SK-N-SH (cell line): ENCODE measurements around the gene ADD1. TPM values are rescaled to one million over a fixed set of nuclear protein-coding genes. Genes with fewer than 3 reads are reported as not detected.

ENCODE experiments used
- CTCF ChIA-PET: fragments of 300-600, 350-600 bp; formaldehyde crosslinking; extraction: SDS; loops from one replicate; lab custom pipeline; 2021; lab: Yijun Ruan, JAX
- POLR2A ChIA-PET: fragments of 350-600 bp; sonication (Branson Sonifier 250); formaldehyde crosslinking; extraction: SDS; loops from one replicate; lab custom pipeline; 2020; ENCODE audit warnings: antibody characterized with exemption, inconsistent platforms; lab: Yijun Ruan, JAX
- DNase-seq: peaks from one replicate; pipeline ENCODE4 v3.0.0; 2012
- H2AFZ ChIP-seq: fragments of 200-600 bp; sonication (generic); 2 replicates; pipeline ENCODE4 v1.8.1; 2016; ENCODE audit warnings: antibody characterized with exemption, mild to moderate bottlenecking, low read depth
- H3F3A ChIP-seq: fragments of 200-600 bp; sonication (generic); replicated peaks from 2 replicates; pipeline ENCODE3; 2016; ENCODE audit warnings: antibody characterized with exemption, mild to moderate bottlenecking; ENCODE audit not compliant: insufficient read depth
- H3K27ac ChIP-seq, 2 experiments: fragments of 200-500 bp in 1 of 2; fragments of 200-600 bp in 1 of 2; sonication (Bioruptor generic) in 1 of 2; sonication (generic), shearing (Covaris generic) in 1 of 2; 2 replicates each; pipeline versions ENCODE4 v1.5.1 to v1.6.1; 2014 to 2016; ENCODE audit warnings: low read depth in 2 of 2, inconsistent platforms in 1 of 2, low read length in 1 of 2, mild to moderate bottlenecking in 1 of 2, mixed read lengths in 1 of 2
- H3K27me3 ChIP-seq: fragments of 200-600 bp; sonication (generic), shearing (Covaris generic); 2 replicates; pipeline ENCODE4 v1.6.1; 2016; ENCODE audit warnings: mixed run types; ENCODE audit not compliant: insufficient read depth
- H3K36me3 ChIP-seq, 2 experiments: fragments of 200-500 bp in 1 of 2; fragments of 200-600 bp in 1 of 2; sonication (Bioruptor generic) in 1 of 2; sonication (generic) in 1 of 2; replicated peaks in 1 of 2; 2 replicates each; pipeline versions ENCODE3 to v1.5.1; 2014 to 2016; ENCODE audit warnings: low read length in 1 of 2, mild to moderate bottlenecking in 1 of 2; ENCODE audit not compliant: insufficient read depth in 2 of 2, control insufficient read depth in 1 of 2
- H3K4me1 ChIP-seq, 2 experiments: fragments of 200-500 bp in 1 of 2; fragments of 200-600 bp in 1 of 2; sonication (Bioruptor generic) in 1 of 2; sonication (generic), shearing (Covaris generic) in 1 of 2; 2 replicates each; pipeline versions ENCODE4 v1.5.1 to v1.6.1; 2014 to 2016; ENCODE audit warnings: low read depth in 1 of 2, low read length in 1 of 2, mixed run types in 1 of 2; ENCODE audit not compliant: insufficient read depth in 2 of 2, control insufficient read depth in 1 of 2
- H3K4me2 ChIP-seq: fragments of 200-600 bp; sonication (generic), shearing (Covaris generic); 2 replicates; pipeline ENCODE4 v1.6.1; 2017; ENCODE audit warnings: mixed run types
- H3K4me3 ChIP-seq, 2 experiments: fragments of 200-500 bp in 1 of 2; fragments of 200-600 bp in 1 of 2; sonication (Bioruptor generic) in 1 of 2; sonication (generic), shearing (Covaris generic) in 1 of 2; 2 replicates each; pipeline versions ENCODE4 v1.5.1 to v1.8.1; 2014 to 2016; ENCODE audit warnings: low read depth in 2 of 2, inconsistent platforms in 1 of 2, low read length in 1 of 2, mild to moderate bottlenecking in 1 of 2, mixed read lengths in 1 of 2, moderate library complexity in 1 of 2
- H3K79me2 ChIP-seq: fragments of 200-600 bp; sonication (generic); 2 replicates; pipeline ENCODE4 v1.8.1; 2017; ENCODE audit warnings: mild to moderate bottlenecking; ENCODE audit not compliant: insufficient read depth
- H3K9ac ChIP-seq: fragments of 200-600 bp; sonication (generic); 2 replicates; pipeline ENCODE4 v1.6.1; 2017; ENCODE audit warnings: mixed run types
- H3K9me2 ChIP-seq: fragments of 200-600 bp; sonication (generic); 2 replicates; pipeline ENCODE4 v1.6.1; 2017; ENCODE audit warnings: mixed run types
- H3K9me3 ChIP-seq: fragments of 200-600 bp; sonication (generic); 2 replicates; pipeline ENCODE4 v1.6.1; 2017; ENCODE audit warnings: mixed run types, mild to moderate bottlenecking, moderate library complexity
- H4K20me1 ChIP-seq: fragments of 200-600 bp; sonication (generic); 2 replicates; pipeline ENCODE4 v1.6.1; 2017; ENCODE audit warnings: mild to moderate bottlenecking, mixed run types; ENCODE audit not compliant: insufficient read depth
- CHD2 ChIP-seq: fragments of 150-350 bp; IDR thresholded peaks from 2 replicates; pipeline ENCODE4 v1.6.1; 2018; ENCODE audit warnings: low read length; ENCODE audit not compliant: partially characterized antibody
- ELF1 ChIP-seq: IDR thresholded peaks from 2 replicates; pipeline ENCODE4 v1.4.0; 2012
- EP300 ChIP-seq, 2 experiments: IDR thresholded peaks; 2 replicates each; pipeline versions ENCODE4 v1.4.0 to v1.6.1; 2012; ENCODE audit warnings: borderline replicate concordance in 1 of 2, low read depth in 1 of 2, low read length in 1 of 2
- JUND ChIP-seq: IDR thresholded peaks from 2 replicates; pipeline ENCODE4 v1.4.0; 2012
- MXI1 ChIP-seq: IDR thresholded peaks from 2 replicates; pipeline ENCODE4 v1.6.1; 2012; ENCODE audit warnings: mild to moderate bottlenecking, low read depth, low read length, improper control_type of control experiment
- NFIC ChIP-seq: IDR thresholded peaks from 2 replicates; pipeline ENCODE4 v1.4.0; 2012; ENCODE audit warnings: borderline replicate concordance
- RCOR1 ChIP-seq: fragments of 150-350 bp; IDR thresholded peaks from 2 replicates; pipeline ENCODE4 v1.6.1; 2017; ENCODE audit warnings: antibody characterized with exemption, low read length
- ZBTB33 ChIP-seq: IDR thresholded peaks from 2 replicates; pipeline ENCODE4 v1.4.0; 2012; ENCODE audit warnings: low read depth, borderline replicate concordance
- WGBS: methylation state at CpG from one replicate; pipeline ENCODE4 v1.1.6; 2017; ENCODE audit warnings: low lambda C conversion rate; 5-methylcytosine and 5-hydroxymethylcytosine counted together
- polyA plus RNA-seq, 3 experiments: library from polyadenylated mRNA; depleted of rRNA; stranded (reverse); fragments of >200 nt; gene quantifications; 2 replicates each; pipeline ENCODE4 v1.2.3, GENCODE V29; 2012
- TF ChIP-seq, protein P1 (sequence below): IDR thresholded peaks from 2 replicates; pipeline ENCODE4 v1.4.0; 2012; ENCODE audit warnings: low read depth, borderline replicate concordance
- TF ChIP-seq, protein P2 (sequence below): IDR thresholded peaks from 2 replicates; pipeline ENCODE4 v1.4.0; 2012; ENCODE audit warnings: low read depth
- TF ChIP-seq, protein P3 (sequence below): fragments of 200-600 bp; sonication (generic); IDR thresholded peaks from 2 replicates; pipeline ENCODE4 v1.6.1; 2017; ENCODE audit warnings: antibody characterized with exemption, mild to moderate bottlenecking, moderate library complexity

Gene ADD1
- polyA plus RNA-seq, 1 of the 3 experiments (the other 2 are of a cell fraction) = 155 TPM

GRCh38 chr4:2817137-2817536 lies 26.5 kb upstream of the ADD1 start:
- Histone ChIP-seq H3K9ac (no peak overlapping the region), H3K27me3 (no peaks in the 10 kb centered on the region), H3F3A (peaks cover 4% of the 10 kb centered on the region), H3K4me1 (peaks cover 0 to 27% of the 10 kb centered on the region in 2 experiments; a peak in 1 of 4 replicates), H3K36me3 (peaks cover 2 to 5% of the 10 kb centered on the region in 2 experiments), H3K4me3 (no peak overlapping the region), H3K79me2 (peaks cover 25% of the 10 kb centered on the region), H2AFZ (no peak overlapping the region), H3K4me2 (no peak overlapping the region), H4K20me1 (no peaks in the 10 kb centered on the region), H3K27ac (no peak overlapping the region), H3K9me3 (peaks cover 5% of the 10 kb centered on the region; the same call in 1 of the 2 replicates), H3K9me2 (no peaks in the 10 kb centered on the region)
- TF ChIP-seq EP300 (IDR thresholded peaks at IDR 0.05; ENCODE audit: borderline replicate concordance in 1 of 2, low read depth in 1 of 2, low read length in 1 of 2) (no peak), ELF1 (no peak), NFIC (no peak), MXI1 (no peak), RCOR1 (no peak), CHD2 (no peak), JUND (no peak), ZBTB33 (no peak)
- TF ChIP-seq, protein P1, sequence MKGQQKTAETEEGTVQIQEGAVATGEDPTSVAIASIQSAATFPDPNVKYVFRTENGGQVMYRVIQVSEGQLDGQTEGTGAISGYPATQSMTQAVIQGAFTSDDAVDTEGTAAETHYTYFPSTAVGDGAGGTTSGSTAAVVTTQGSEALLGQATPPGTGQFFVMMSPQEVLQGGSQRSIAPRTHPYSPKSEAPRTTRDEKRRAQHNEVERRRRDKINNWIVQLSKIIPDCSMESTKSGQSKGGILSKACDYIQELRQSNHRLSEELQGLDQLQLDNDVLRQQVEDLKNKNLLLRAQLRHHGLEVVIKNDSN = no peak
- TF ChIP-seq, protein P2, sequence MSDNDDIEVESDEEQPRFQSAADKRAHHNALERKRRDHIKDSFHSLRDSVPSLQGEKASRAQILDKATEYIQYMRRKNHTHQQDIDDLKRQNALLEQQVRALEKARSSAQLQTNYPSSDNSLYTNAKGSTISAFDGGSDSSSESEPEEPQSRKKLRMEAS = no peak
- TF ChIP-seq, protein P3, sequence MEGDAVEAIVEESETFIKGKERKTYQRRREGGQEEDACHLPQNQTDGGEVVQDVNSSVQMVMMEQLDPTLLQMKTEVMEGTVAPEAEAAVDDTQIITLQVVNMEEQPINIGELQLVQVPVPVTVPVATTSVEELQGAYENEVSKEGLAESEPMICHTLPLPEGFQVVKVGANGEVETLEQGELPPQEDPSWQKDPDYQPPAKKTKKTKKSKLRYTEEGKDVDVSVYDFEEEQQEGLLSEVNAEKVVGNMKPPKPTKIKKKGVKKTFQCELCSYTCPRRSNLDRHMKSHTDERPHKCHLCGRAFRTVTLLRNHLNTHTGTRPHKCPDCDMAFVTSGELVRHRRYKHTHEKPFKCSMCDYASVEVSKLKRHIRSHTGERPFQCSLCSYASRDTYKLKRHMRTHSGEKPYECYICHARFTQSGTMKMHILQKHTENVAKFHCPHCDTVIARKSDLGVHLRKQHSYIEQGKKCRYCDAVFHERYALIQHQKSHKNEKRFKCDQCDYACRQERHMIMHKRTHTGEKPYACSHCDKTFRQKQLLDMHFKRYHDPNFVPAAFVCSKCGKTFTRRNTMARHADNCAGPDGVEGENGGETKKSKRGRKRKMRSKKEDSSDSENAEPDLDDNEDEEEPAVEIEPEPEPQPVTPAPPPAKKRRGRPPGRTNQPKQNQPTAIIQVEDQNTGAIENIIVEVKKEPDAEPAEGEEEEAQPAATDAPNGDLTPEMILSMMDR = no peak
- ChIA-PET POLR2A (interaction anchor here (0.6 kb wide), 1 partner anchor 81 kb away, joined by 3 read pairs; no protein-coding TSS in a partner anchor), CTCF (interaction anchor here (0.9 to 2.0 kb wide), 2 partner anchors 19 to 137 kb away, joined by 3 to 11 read pairs; no protein-coding TSS in a partner anchor)
- WGBS = 100% methylated on average over 4 of the region's 4 CpGs
- DNase-seq = no peak
